Measurements from ENCODE around the gene MCTP2. TPM values are rescaled to one million over a fixed set of nuclear protein-coding genes. Genes with fewer than 3 reads are reported as not detected.
A peak's percentile ranks its signal among the peaks of the same experiment; 100 is the strongest.

The MCTP2 gene
- polyA plus RNA-seq, 1 experiment: 9.5 TPM

DNA sequence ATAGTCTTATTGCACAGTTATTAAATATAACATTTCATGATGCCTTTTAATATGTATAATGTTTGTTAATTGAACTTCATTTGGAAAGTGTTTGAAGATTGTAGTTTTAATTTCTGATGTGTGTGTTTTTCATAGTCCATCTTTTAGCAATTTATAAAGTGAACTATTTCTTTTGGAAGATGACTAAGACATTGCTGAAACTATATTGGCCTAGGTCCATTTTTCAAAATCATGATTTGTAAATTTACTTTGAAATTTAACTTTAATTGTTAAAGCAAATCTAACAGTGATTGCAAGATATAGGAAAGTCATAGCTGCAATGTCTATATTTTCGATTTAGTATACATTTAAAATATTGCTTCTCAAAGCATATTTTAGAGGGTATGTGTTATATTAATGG lies 30.8 kb downstream of the MCTP2 start:
- Histone ChIP-seq H3K4me3 (ENCODE audit: low read depth, low read length) (no peak overlapping the region), H3K36me3 (ENCODE audit: control insufficient read depth, insufficient read depth, low read length) (no peaks in the 10 kb centered on the region), H3K27me3 (ENCODE audit: control insufficient read depth, insufficient read depth, low read length) (no peaks in the 10 kb centered on the region)
- ChIA-PET POLR2A (no interaction called here), CTCF (no interaction called here)
- no peak for DNase-seq (ENCODE audit: low read depth)
- TF ChIP-seq CTCF (IDR thresholded peaks at IDR 0.05; ENCODE audit: insufficient read depth, low read depth, low read length): no peak

GRCh38 chr15:94263341-94264273 lies 32.2 kb downstream of the MCTP2 start:
- no peak overlapping the region for H3K4me3 ChIP-seq (ENCODE audit: low read depth, low read length)
- peak; percentile 59 for DNase-seq (ENCODE audit: low read depth)
- ChIA-PET POLR2A (interaction anchor here (0.6 kb wide), 1 partner anchor 59 kb away, joined by 3 read pairs; no protein-coding TSS in a partner anchor), CTCF (interaction anchor here (1.1 to 1.2 kb wide), 4 partner anchors 10 to 99 kb away, joined by 3 to 5 read pairs (median 4); no protein-coding TSS in a partner anchor)
- H3K36me3 ChIP-seq (ENCODE audit: control insufficient read depth, insufficient read depth, low read length): no peaks in the 10 kb centered on the region
- no peak for TF ChIP-seq CTCF (IDR thresholded peaks at IDR 0.05; ENCODE audit: insufficient read depth, low read depth, low read length)
- H3K27me3 ChIP-seq (ENCODE audit: control insufficient read depth, insufficient read depth, low read length): no peaks in the 10 kb centered on the region

DNA sequence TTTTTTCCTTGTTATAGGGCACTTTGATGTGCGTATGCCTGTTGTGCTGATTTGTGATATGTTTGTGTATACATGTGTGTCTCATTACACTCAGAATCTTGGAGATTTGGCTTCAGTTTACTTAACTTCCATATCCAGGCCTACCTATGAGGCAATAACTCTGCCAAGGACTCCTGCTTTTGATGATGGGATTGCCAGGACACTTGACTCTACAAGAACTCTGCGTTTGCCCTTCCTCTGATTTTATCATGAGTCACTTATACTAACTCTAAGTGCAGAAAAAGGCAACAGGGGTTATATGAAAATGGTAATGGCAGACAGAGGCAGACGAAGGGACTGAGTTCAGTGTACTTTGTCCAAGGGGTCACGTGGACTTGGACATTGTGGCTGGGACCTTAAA lies 33.6 kb downstream of the MCTP2 start:
- ChIA-PET POLR2A (no interaction called here), CTCF (interaction anchor here (0.7 kb wide), 1 partner anchor 13 kb away, joined by 6 read pairs; no protein-coding TSS in a partner anchor)
- no peak for TF ChIP-seq CTCF (IDR thresholded peaks at IDR 0.05; ENCODE audit: insufficient read depth, low read depth, low read length)
- no peaks in the 10 kb centered on the region for H3K36me3 ChIP-seq (ENCODE audit: control insufficient read depth, insufficient read depth, low read length)
- H3K4me3 ChIP-seq (ENCODE audit: low read depth, low read length): no peak overlapping the region
- DNase-seq (ENCODE audit: low read depth): no peak
- H3K27me3 ChIP-seq (ENCODE audit: control insufficient read depth, insufficient read depth, low read length): no peaks in the 10 kb centered on the region

GRCh38 chr15:94265982-94266381 lies 34.6 kb downstream of the MCTP2 start:
- no peak for TF ChIP-seq CTCF (IDR thresholded peaks at IDR 0.05; ENCODE audit: insufficient read depth, low read depth, low read length)
- DNase-seq (ENCODE audit: low read depth): no peak

GRCh38 chr15:94266789-94267188 lies 35.4 kb downstream of the MCTP2 start:
- ChIA-PET POLR2A (no interaction called here), CTCF (interaction anchor here (1.0 kb wide), 1 partner anchor 21 kb away, joined by 3 read pairs; no protein-coding TSS in a partner anchor)
- H3K4me3 ChIP-seq (ENCODE audit: low read depth, low read length): no peak overlapping the region
- H3K27me3 ChIP-seq (ENCODE audit: control insufficient read depth, insufficient read depth, low read length): no peaks in the 10 kb centered on the region
- no peaks in the 10 kb centered on the region for H3K36me3 ChIP-seq (ENCODE audit: control insufficient read depth, insufficient read depth, low read length)
- no peak for DNase-seq (ENCODE audit: low read depth)
- no peak for TF ChIP-seq CTCF (IDR thresholded peaks at IDR 0.05; ENCODE audit: insufficient read depth, low read depth, low read length)

More at GRCh38 chr15:94265982-94266381, 34.6 kb downstream of the MCTP2 start:
- Histone ChIP-seq H3K36me3 (ENCODE audit: control insufficient read depth, insufficient read depth, low read length) (no peaks in the 10 kb centered on the region), H3K4me3 (ENCODE audit: low read depth, low read length) (no peak overlapping the region), H3K27me3 (ENCODE audit: control insufficient read depth, insufficient read depth, low read length) (no peaks in the 10 kb centered on the region)
- ChIA-PET CTCF (interaction anchor here (1.0 kb wide), 1 partner anchor 21 kb away, joined by 3 read pairs; no protein-coding TSS in a partner anchor), POLR2A (no interaction called here)

Measured in BJ (cell line).